Stimulated activated CD4-positive, alpha-beta T cell treated with anti-CD3 and anti-CD28 coated beads, TNF-alpha, amount 100 ng/mL, for 4 hours (primary cell): Measurements from ENCODE around the gene RPS6KB2.
A peak's percentile ranks its signal among the peaks of the same experiment; 100 is the strongest.
"Not testable (repeated sequence)": the region's sequence is repeated elsewhere in the genome, so short reads cannot be mapped to it uniquely, and the experiment has no call there.

Source experiments
- DNase-seq, 3 experiments: peaks; one replicate each; pipeline ENCODE4 v3.0.0-alpha.2; 2020; ENCODE audit warnings: low read depth in 3 of 3

Gene RPS6KB2

GRCh38 chr11:67397986-67398660 is 30.2 kb upstream of the RPS6KB2 start:
- no peak for DNase-seq

GRCh38 chr11:67398661-67399563 is 29.4 kb upstream of the RPS6KB2 start:
- DNase-seq, result no peak

GRCh38 chr11:67400251-67400941 is 27.9 kb upstream of the RPS6KB2 start:
- DNase-seq, result no peak

GRCh38 chr11:67400942-67401494 is 27.3 kb upstream of the RPS6KB2 start:
- no peak for DNase-seq

- DNase-seq, result peak; percentile 85 to 90 (median 89)
Measured at GRCh38 chr11:67401495-67402191, 26.7 kb upstream of the RPS6KB2 start, which contains the start of gene PPP1CA. Gene PPP1CA, minus strand, starts transcription at chr11:67401858. Its CDS starts 76 bp downstream, at chr11:67401782.

- DNase-seq, result not testable (repeated sequence)
Measured at GRCh38 chr11:67402192-67402839, 26.0 kb upstream of the RPS6KB2 start.

- not testable (repeated sequence) for DNase-seq
Measured at GRCh38 chr11:67403085-67403484, 25.2 kb upstream of the RPS6KB2 start.

GRCh38 chr11:67404515-67405195 is 23.6 kb upstream of the RPS6KB2 start:
- DNase-seq, result no peak

- DNase-seq, result no peak
Measured at GRCh38 chr11:67405196-67405567, 23.1 kb upstream of the RPS6KB2 start.

- DNase-seq, result no peak
Measured at GRCh38 chr11:67405688-67406339, 22.5 kb upstream of the RPS6KB2 start.

- DNase-seq, result no peak
Measured at GRCh38 chr11:67406420-67406968, 21.8 kb upstream of the RPS6KB2 start.

- no peak for DNase-seq
Measured at GRCh38 chr11:67406969-67407687, 21.2 kb upstream of the RPS6KB2 start.

GRCh38 chr11:67407688-67408163 is 20.6 kb upstream of the RPS6KB2 start:
- DNase-seq, result no peak

- no peak for DNase-seq
Measured at GRCh38 chr11:67408437-67409200, 19.7 kb upstream of the RPS6KB2 start.

- no peak for DNase-seq
Measured at GRCh38 chr11:67409261-67409666, 19.0 kb upstream of the RPS6KB2 start.

- no peak for DNase-seq
Measured at GRCh38 chr11:67409781-67410368, 18.4 kb upstream of the RPS6KB2 start.

GRCh38 chr11:67410369-67410831 is 17.9 kb upstream of the RPS6KB2 start:
- no peak for DNase-seq
